ENCODE measurements around the gene DNAJC6. TPM values are rescaled to one million over a fixed set of nuclear protein-coding genes. Genes with fewer than 3 reads are reported as not detected.
"Not testable (repeated sequence)": the region's sequence is repeated elsewhere in the genome, so short reads cannot be mapped to it uniquely, and the experiment has no call there.

The DNAJC6 gene
- total and polyA plus RNA-seq, 7 donors = 0.09 to 2.2 (median 0.46) TPM

DNA sequence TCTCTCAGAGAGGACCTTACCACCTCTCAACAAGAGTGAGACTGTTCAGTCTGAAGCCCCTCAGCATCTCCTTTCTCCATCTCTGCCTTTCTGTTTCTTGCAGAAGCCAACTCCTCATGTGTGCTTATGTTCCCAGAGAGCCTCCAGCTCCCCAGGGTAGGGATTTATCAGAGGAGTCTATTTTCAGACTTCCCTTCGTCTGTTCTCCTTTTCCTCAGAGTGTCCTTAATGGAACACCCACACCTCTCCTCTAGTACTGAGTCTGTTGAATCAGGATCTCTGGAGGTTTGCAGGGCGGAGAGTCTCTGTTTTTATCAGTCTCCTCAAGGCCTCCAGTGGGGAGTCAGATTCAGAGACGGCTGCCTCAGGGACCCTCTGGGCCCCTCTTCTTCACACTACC is 25.1 kb upstream of the DNAJC6 start:
- DNase-seq (no peak), ATAC-seq (no peak)
- TF ChIP-seq, protein P1, sequence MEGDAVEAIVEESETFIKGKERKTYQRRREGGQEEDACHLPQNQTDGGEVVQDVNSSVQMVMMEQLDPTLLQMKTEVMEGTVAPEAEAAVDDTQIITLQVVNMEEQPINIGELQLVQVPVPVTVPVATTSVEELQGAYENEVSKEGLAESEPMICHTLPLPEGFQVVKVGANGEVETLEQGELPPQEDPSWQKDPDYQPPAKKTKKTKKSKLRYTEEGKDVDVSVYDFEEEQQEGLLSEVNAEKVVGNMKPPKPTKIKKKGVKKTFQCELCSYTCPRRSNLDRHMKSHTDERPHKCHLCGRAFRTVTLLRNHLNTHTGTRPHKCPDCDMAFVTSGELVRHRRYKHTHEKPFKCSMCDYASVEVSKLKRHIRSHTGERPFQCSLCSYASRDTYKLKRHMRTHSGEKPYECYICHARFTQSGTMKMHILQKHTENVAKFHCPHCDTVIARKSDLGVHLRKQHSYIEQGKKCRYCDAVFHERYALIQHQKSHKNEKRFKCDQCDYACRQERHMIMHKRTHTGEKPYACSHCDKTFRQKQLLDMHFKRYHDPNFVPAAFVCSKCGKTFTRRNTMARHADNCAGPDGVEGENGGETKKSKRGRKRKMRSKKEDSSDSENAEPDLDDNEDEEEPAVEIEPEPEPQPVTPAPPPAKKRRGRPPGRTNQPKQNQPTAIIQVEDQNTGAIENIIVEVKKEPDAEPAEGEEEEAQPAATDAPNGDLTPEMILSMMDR (IDR thresholded peaks at IDR 0.05) = no peak
- H3K4me3 ChIP-seq = no peak overlapping the region
- intact Hi-C loops (cut with DNase I) = no loop called here
- WGBS, 3 donors = 68 to 76% (median 69%) methylated on average over 3 of the region's 3 CpGs
- H3K27ac ChIP-seq = no peak overlapping the region
- no peaks in the 10 kb centered on the region for H3K9me3 ChIP-seq
- no peaks in the 10 kb centered on the region for H3K36me3 ChIP-seq (ENCODE audit: insufficient read depth in 1 of 2, low read depth in 1 of 2)
- no peaks in the 10 kb centered on the region for H3K27me3 ChIP-seq (ENCODE audit: insufficient read depth in 3 of 3, low read length in 2 of 3)
- peaks cover 2% of the 10 kb centered on the region for H3K4me1 ChIP-seq

DNA sequence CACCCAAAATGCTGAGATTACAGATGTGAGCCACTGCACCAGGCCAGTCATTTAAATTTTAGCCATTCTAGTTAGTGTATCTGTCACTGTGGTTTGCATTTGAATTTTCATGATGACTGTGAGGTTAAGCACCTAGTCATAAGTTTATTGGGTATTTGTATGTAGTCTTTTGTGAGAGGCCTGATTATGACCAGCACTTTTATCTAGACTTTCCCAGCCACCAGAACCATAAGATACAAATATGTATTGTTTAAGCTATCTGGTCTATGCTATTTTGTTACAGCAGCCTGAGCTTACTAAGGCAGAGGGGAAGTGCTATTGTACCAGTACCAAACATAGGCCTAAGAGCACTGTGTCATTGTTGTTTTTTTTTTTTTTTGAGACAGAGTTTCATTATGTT is 19.9 kb upstream of the DNAJC6 start:
- no peaks in the 10 kb centered on the region for H3K4me1 ChIP-seq
- ATAC-seq (no peak), DNase-seq (no peak)
- TF ChIP-seq, protein P1 (IDR thresholded peaks at IDR 0.05) = no peak
- H3K9me3 ChIP-seq = no peaks in the 10 kb centered on the region
- no peak overlapping the region for H3K4me3 ChIP-seq
- H3K27me3 ChIP-seq (ENCODE audit: insufficient read depth in 3 of 3, low read length in 2 of 3) = no peaks in the 10 kb centered on the region
- H3K27ac ChIP-seq = no peak overlapping the region
- no peaks in the 10 kb centered on the region for H3K36me3 ChIP-seq (ENCODE audit: insufficient read depth in 1 of 2, low read depth in 1 of 2)
- intact Hi-C loops (cut with DNase I) = no loop called here

DNA sequence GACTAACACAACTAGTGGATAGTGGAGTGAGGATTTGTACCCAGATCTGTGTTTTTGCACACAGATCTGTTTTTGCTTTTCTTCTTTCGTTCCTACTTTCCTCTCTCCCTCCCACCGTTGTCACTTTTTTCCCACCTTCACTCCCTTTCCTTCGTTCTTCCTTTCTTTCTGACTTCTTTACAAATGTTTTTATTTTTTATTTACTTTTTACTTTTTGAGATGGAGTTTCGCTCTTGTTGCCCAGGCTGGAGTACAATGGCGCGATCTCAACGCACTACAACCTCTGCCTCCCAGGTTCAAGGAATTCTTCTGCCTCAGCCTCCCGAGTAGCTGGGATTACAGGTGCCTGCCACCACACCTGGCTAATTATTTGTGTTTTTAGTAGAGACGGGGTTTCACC is 17.5 kb upstream of the DNAJC6 start:
- H3K36me3 ChIP-seq (ENCODE audit: insufficient read depth in 1 of 2, low read depth in 1 of 2); DNase-seq; H3K9me3 ChIP-seq; ATAC-seq; H3K4me3 ChIP-seq; H3K27me3 ChIP-seq (ENCODE audit: insufficient read depth in 3 of 3, low read length in 2 of 3); H3K27ac ChIP-seq; intact Hi-C loops (cut with DNase I); H3K4me1 ChIP-seq: not testable (repeated sequence)
- 82 to 86% (median 86%) methylated on average over 9 of the region's 9 CpGs for WGBS, 3 donors

DNA sequence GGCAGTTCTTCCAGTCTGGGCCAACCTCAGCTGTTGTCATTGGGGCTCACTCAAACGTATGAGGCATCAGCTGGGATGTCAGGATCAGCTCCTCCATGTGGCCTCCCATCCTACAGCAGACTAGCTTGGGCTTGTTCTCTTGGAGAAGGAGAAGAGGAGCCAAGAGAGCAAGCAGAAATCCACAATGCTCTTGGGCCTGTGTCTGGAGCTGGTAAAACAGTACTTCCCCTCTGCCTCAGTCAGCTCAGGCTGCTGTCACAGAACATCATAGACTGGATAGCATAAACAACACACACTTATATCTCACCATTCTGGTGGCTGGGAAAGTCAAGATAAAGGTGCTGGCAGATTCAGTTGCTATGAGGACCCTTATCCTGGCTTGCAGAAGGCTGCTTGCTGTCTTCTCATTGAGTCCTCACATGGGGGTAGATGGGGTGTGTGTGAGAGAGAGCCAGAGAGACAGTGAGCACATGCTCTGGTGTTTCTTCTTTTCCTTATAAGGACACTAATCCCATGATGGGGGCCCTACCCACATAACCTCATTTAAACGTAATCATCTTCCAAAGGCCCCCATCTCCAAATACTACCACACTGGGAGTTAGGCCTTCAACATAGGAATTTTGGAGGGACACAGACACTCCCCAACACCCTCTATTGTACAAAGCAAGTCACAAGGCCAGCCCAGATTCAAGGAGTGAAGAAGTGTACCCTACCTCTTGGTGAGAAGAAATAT is 16.3 kb upstream of the DNAJC6 start:
- TF ChIP-seq, protein P1 (IDR thresholded peaks at IDR 0.05) = no peak
- 68 to 75% (median 72%) methylated on average over 2 of the region's 2 CpGs for WGBS, 3 donors
- H3K36me3 ChIP-seq (ENCODE audit: insufficient read depth in 1 of 2, low read depth in 1 of 2) = no peaks in the 10 kb centered on the region
- DNase-seq (no peak), ATAC-seq (no peak)
- no peaks in the 10 kb centered on the region for H3K4me1 ChIP-seq
- no peak overlapping the region for H3K27ac ChIP-seq
- H3K27me3 ChIP-seq (ENCODE audit: insufficient read depth in 3 of 3, low read length in 2 of 3) = no peaks in the 10 kb centered on the region
- H3K9me3 ChIP-seq = no peaks in the 10 kb centered on the region
- intact Hi-C loops (cut with DNase I) = no loop called here
- no peak overlapping the region for H3K4me3 ChIP-seq

DNA sequence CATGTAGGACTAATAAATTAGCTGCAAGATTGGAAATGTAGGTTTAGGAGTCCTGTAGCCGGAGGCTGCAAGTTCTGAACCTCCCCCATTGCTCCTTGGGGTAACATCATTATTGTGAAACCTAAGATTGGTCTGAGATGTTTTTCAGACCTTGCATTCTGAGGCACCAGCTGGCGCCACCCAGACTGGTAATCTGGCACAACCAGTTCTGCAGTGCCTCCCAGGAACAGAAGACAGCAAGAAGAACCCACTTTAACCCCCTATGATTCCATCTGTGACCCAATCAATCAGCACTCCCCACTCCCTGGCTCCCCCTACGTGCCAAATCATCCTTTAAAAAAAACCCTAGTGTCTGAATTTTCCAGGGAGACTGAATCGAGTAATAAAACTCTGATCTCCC is 11.6 kb upstream of the DNAJC6 start:
- no peaks in the 10 kb centered on the region for H3K9me3 ChIP-seq
- no peaks in the 10 kb centered on the region for H3K27me3 ChIP-seq (ENCODE audit: insufficient read depth in 3 of 3, low read length in 2 of 3)
- H3K36me3 ChIP-seq (ENCODE audit: insufficient read depth in 1 of 2, low read depth in 1 of 2) = no peaks in the 10 kb centered on the region
- intact Hi-C loops (cut with DNase I) = no loop called here
- 62 to 69% (median 65%) methylated on average over 4 of the region's 4 CpGs for WGBS, 3 donors
- H3K27ac ChIP-seq = no peak overlapping the region
- TF ChIP-seq, protein P1 (IDR thresholded peaks at IDR 0.05) = no peak
- ATAC-seq (no peak), DNase-seq (no peak)
- H3K4me1 ChIP-seq = no peaks in the 10 kb centered on the region
- H3K4me3 ChIP-seq = no peak overlapping the region
